ENCODE results near the gene CDON. TPM values are rescaled to one million over a fixed set of nuclear protein-coding genes. Genes with fewer than 3 reads are reported as not detected.

Gene CDON
- total RNA-seq, 6 donors from 2014 or later: 4.0 to 24.2 (median 13.5) TPM

DNA sequence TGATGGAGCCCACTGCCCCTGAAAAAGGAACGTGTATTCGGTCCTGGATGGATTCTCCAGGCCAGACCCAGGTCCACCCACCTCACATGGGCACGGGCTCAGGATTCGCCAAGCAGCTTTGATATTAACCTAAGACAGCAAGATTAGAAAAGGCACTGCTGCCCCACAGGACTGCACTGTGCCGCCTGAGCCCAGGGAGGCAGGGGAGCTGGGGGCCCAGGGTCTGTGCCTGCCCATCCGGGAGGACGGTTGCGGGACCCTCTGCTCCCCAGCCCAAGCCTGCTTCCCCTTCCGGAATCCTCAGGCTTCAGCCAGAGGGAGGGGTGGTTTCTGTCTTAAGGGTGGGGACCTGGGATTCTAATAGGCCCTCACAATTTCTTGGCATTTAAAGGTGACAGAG, 130.4 kb downstream of the CDON start:
- Histone ChIP-seq H3K36me3 (no peaks in the 10 kb centered on the region), H3K9me3 (no peaks in the 10 kb centered on the region), H3K27ac (no peak overlapping the region), H3K4me1 (no peaks in the 10 kb centered on the region), H3K27me3 (no peaks in the 10 kb centered on the region), H3K4me3 (no peak overlapping the region)
- DNase-seq (no peak), ATAC-seq (ENCODE audit: low FRiP score in 2 of 2) (no peak)
- TF ChIP-seq POLR2AphosphoS5 (IDR thresholded peaks at IDR 0.05) (no peak), CTCF (IDR thresholded peaks at IDR 0.05) (no peak), EP300 (IDR thresholded peaks at IDR 0.05) (no peak), POLR2A (IDR thresholded peaks at IDR 0.05) (no peak)
- WGBS, 2 donors: 75 to 84% methylated on average over 6 to 9 of the region's 9 CpGs

GRCh38 chr11:125931668-125932067, 131.0 kb downstream of the CDON start:
- no peak overlapping the region for H3K27ac ChIP-seq
- H3K4me3 ChIP-seq: no peak overlapping the region
- no peaks in the 10 kb centered on the region for H3K36me3 ChIP-seq
- TF ChIP-seq POLR2AphosphoS5 (IDR thresholded peaks at IDR 0.05) (no peak), EP300 (IDR thresholded peaks at IDR 0.05) (no peak), CTCF (IDR thresholded peaks at IDR 0.05) (no peak), POLR2A (IDR thresholded peaks at IDR 0.05) (no peak)
- 75 to 80% methylated on average over 6 of the region's 6 CpGs for WGBS, 2 donors
- DNase-seq (no peak), ATAC-seq (ENCODE audit: low FRiP score in 2 of 2) (no peak)
- H3K27me3 ChIP-seq: no peaks in the 10 kb centered on the region
- H3K4me1 ChIP-seq: no peaks in the 10 kb centered on the region
- H3K9me3 ChIP-seq: no peaks in the 10 kb centered on the region

- no peaks in the 10 kb centered on the region for H3K27me3 ChIP-seq
- H3K4me1 ChIP-seq: no peaks in the 10 kb centered on the region
- no peak overlapping the region for H3K27ac ChIP-seq
- no peaks in the 10 kb centered on the region for H3K9me3 ChIP-seq
- ATAC-seq (ENCODE audit: low FRiP score in 2 of 2) (no peak), DNase-seq (no peak)
- TF ChIP-seq POLR2A (IDR thresholded peaks at IDR 0.05) (no peak), CTCF (IDR thresholded peaks at IDR 0.05) (no peak), POLR2AphosphoS5 (IDR thresholded peaks at IDR 0.05) (no peak), EP300 (IDR thresholded peaks at IDR 0.05) (no peak)
- H3K36me3 ChIP-seq: no peaks in the 10 kb centered on the region
- H3K4me3 ChIP-seq: no peak overlapping the region
- WGBS, 2 donors: 77 to 79% methylated on average over 3 of the region's 3 CpGs
Observed at GRCh38 chr11:125931116-125931515, 131.6 kb downstream of the CDON start.

DNA sequence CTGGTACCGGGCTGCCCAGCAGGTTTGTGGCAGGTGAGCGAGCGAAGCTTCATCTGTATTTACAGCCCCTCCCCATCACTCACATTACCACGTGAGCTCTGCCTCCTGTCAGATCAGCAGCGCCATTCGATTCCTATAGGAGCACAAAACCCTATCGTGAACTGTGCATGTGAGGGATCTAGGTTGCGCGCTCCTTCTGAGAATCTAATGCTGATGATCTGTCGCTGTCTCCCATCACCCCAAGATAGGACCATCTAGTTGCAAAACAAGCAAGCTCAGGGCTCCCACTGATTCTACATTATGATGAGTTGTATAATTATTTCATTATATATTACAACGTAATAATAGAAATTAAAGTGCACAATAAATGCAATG, 132.6 kb downstream of the CDON start:
- Histone ChIP-seq H3K9me3 (no peaks in the 10 kb centered on the region), H3K27me3 (no peaks in the 10 kb centered on the region), H3K36me3 (no peaks in the 10 kb centered on the region), H3K27ac (no peak overlapping the region), H3K4me3 (no peak overlapping the region), H3K4me1 (no peaks in the 10 kb centered on the region)
- 86 to 88% methylated on average over 11 of the region's 11 CpGs for WGBS, 2 donors
- TF ChIP-seq POLR2AphosphoS5 (IDR thresholded peaks at IDR 0.05): no peak
- TF ChIP-seq EP300 (IDR thresholded peaks at IDR 0.05): no peak
- TF ChIP-seq POLR2A (IDR thresholded peaks at IDR 0.05): no peak
- TF ChIP-seq CTCF (IDR thresholded peaks at IDR 0.05): no peak
- DNase-seq: no peak
- ATAC-seq (ENCODE audit: low FRiP score in 2 of 2): no peak

GRCh38 chr11:125929445-125930075, 133.1 kb downstream of the CDON start:
- no peaks in the 10 kb centered on the region for H3K4me1 ChIP-seq
- no peak for DNase-seq
- H3K36me3 ChIP-seq: no peaks in the 10 kb centered on the region
- no peaks in the 10 kb centered on the region for H3K9me3 ChIP-seq
- no peaks in the 10 kb centered on the region for H3K27me3 ChIP-seq
- no peak overlapping the region for H3K27ac ChIP-seq
- no peak for ATAC-seq (ENCODE audit: low FRiP score in 2 of 2)
- WGBS, 2 donors: 77 to 79% methylated on average over 9 of the region's 9 CpGs
- H3K4me3 ChIP-seq: no peak overlapping the region
- TF ChIP-seq POLR2A (IDR thresholded peaks at IDR 0.05): no peak
- TF ChIP-seq POLR2AphosphoS5 (IDR thresholded peaks at IDR 0.05): no peak
- TF ChIP-seq CTCF (IDR thresholded peaks at IDR 0.05): no peak
- TF ChIP-seq EP300 (IDR thresholded peaks at IDR 0.05): no peak
